IPS-18a (cell line): ENCODE results near the gene ADAM33.

Experiments used
- H3K27ac ChIP-seq: one replicate; pipeline ENCODE4 v1.5.1; 2013; ENCODE audit warnings: low read length
- H3K27me3 ChIP-seq: one replicate; pipeline ENCODE4 v1.6.1; 2013; ENCODE audit warnings: mild to moderate bottlenecking, low read length; ENCODE audit not compliant: control insufficient read depth, insufficient read depth
- H3K36me3 ChIP-seq: one replicate; pipeline ENCODE4 v1.6.1; 2013; ENCODE audit warnings: low read depth, low read length; ENCODE audit not compliant: control insufficient read depth
- H3K4me1 ChIP-seq: one replicate; pipeline ENCODE4 v1.6.1; 2013; ENCODE audit warnings: low read depth, low read length; ENCODE audit not compliant: control insufficient read depth
- H3K4me3 ChIP-seq: one replicate; pipeline ENCODE4 v1.5.1; 2013; ENCODE audit warnings: low read length
- H3K9ac ChIP-seq: one replicate; pipeline ENCODE4 v1.6.1; 2013; ENCODE audit warnings: mild to moderate bottlenecking, low read length, moderate library complexity
- H3K9me3 ChIP-seq: one replicate; pipeline ENCODE4 v1.6.1; 2013; ENCODE audit warnings: low read depth, low read length; ENCODE audit not compliant: control insufficient read depth

Gene ADAM33

DNA sequence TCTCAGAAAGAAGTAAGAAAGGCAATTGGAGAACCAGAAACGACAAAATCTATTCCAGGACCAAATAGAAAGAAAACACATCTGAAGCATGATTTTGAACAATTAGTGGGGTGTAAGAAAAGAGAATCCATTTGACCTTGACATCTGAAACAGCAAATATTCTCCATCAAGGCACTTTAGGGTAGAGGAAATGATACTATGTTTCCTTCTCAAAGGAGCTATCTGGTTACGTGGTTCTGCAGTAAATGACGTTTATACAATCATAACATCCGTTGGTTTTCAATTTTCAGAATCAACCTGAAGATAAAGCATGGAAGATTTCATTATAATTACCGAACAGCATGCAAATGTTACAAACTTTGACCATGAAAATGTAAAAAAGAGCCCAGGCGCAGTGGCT lies 38.8 kb upstream of the ADAM33 start:
- H3K4me1 ChIP-seq: no peaks in the 10 kb centered on the region
- no peak overlapping the region for H3K9ac ChIP-seq
- no peaks in the 10 kb centered on the region for H3K36me3 ChIP-seq
- no peak overlapping the region for H3K4me3 ChIP-seq
- no peaks in the 10 kb centered on the region for H3K9me3 ChIP-seq
- no peak overlapping the region for H3K27ac ChIP-seq
- no peaks in the 10 kb centered on the region for H3K27me3 ChIP-seq

DNA sequence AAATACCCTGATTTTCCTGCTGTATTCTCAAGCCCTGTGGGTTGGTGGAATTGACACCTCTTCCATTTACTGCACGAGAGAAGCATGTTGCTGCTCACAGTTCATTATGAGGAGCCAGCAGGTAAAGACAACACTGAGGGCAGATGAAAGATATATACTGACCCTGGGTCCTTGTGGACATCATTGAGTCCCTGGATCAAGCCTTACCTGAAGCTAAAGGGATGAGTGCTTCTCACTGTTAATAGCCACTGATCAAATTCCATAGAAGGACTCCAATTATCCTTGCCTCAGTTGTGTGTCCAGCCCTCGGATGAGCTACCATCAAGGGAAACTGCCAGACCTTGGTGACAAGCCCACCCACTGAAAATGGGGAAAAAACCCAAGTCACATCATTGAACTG lies 38.3 kb upstream of the ADAM33 start:
- H3K4me1 ChIP-seq: no peaks in the 10 kb centered on the region
- H3K27me3 ChIP-seq: no peaks in the 10 kb centered on the region
- H3K9ac ChIP-seq: no peak overlapping the region
- H3K4me3 ChIP-seq: no peak overlapping the region
- no peaks in the 10 kb centered on the region for H3K9me3 ChIP-seq
- H3K36me3 ChIP-seq: no peaks in the 10 kb centered on the region
- H3K27ac ChIP-seq: no peak overlapping the region

DNA sequence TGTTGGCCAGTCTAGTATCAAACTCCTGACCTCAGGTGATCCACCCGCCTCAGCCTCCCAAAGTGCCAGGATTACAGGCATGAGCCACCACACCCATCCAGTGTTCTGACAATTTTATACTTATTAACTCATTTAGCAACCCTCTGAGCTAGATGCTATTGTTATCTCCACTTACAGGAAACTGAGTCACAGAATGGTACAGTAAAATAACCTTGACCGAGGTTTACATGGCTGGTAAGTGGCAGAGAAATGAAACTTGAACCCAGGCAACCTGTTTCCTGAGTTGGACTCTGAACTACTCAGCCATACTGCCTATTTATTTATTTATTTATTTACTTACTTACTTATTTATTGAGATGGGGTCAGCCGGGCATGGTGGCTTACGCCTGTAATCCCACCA lies 37.2 kb upstream of the ADAM33 start:
- Histone ChIP-seq H3K4me3 (no peak overlapping the region), H3K27ac (no peak overlapping the region), H3K27me3 (no peaks in the 10 kb centered on the region), H3K9ac (no peak overlapping the region), H3K36me3 (no peaks in the 10 kb centered on the region), H3K4me1 (no peaks in the 10 kb centered on the region), H3K9me3 (no peaks in the 10 kb centered on the region)

DNA sequence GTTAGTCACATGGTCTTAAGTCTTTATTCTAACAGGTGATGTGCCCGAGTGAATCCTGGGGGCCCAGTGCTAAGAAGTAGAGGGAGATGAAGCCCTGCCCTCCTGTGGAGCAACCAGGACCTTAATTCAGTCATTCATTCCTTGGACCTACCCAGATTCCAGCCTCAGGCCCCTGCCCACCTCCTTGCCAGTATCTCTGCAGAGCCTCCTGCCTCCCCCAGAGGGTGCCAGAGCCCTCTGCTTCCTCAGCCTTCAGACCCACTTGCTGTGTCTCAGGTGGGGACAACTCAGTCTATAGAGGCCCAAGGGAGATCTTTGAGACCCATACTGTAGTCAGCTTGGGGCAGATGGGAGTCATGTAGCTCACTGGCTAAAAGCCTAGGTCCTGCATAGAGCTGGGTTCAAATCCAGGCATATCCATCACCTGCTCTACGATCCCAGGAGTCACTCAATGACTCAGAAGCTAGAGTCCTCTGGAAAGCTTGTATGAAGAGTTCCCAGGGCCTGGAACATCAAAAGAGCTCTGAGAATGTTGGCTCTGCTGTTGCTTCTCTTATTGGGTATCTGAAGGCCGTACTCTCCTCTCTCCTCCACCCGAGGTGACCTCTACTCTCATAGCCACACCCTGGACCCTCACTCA lies 34.5 kb upstream of the ADAM33 start:
- Histone ChIP-seq H3K9ac (no peak overlapping the region), H3K4me1 (no peaks in the 10 kb centered on the region), H3K36me3 (no peaks in the 10 kb centered on the region), H3K27me3 (no peaks in the 10 kb centered on the region), H3K9me3 (no peaks in the 10 kb centered on the region), H3K4me3 (no peak overlapping the region), H3K27ac (no peak overlapping the region)

DNA sequence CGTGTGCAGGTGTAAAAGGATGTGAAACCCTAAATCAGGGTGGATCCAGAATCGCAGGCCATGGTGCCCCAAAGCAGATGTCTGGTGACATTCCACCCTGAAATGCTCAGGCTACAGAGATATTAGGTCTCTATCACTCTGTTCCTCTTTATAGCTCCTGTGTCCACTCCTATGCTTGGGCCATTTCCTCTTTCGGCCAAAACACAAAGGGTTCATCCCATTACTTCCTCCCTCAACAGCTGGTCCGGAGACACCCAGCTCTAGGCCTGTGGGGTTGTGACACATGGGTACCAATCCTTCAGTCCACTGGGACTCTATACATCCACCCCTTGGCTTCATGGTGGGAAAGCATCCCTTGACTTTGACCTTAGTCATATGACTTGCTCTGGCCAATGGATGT lies 32.3 kb upstream of the ADAM33 start:
- Histone ChIP-seq H3K27me3 (no peaks in the 10 kb centered on the region), H3K9ac (no peak overlapping the region), H3K4me1 (no peaks in the 10 kb centered on the region), H3K27ac (no peak overlapping the region), H3K9me3 (no peaks in the 10 kb centered on the region), H3K36me3 (no peaks in the 10 kb centered on the region), H3K4me3 (no peak overlapping the region)

DNA sequence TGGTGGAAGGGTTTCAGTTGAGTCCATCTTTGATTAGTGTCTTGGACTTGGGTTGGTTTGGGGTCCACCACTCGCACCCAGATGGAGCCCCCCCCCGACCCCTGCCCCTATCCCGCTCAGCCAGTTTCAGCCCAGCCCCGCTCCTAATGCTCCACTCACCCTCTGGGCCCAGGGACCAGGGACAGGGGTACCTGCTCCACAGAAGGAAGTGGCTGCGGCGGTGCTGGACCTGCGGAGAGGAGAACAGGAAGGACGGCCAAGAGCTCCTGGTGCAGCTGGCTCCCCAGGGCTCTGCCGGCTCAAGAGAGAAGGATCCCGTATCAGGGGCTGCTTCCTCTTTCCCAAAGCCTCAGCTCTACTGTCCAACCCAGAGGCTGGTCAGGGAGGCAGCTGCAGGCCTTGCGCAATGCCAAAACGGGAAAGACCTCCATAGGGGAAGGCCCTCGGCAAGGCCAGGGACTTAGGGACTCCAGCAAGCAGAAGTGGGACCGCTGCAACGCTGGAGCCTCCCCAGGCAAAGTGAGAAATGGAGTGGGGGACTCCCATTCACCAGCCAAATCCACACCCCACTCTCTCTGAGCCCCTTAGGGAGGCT lies 30.6 kb upstream of the ADAM33 start, which contains the start of gene SIGLEC1:
SIGLEC1 (minus strand) TSS at position 322 of the 595 bp plus-strand sequence. CDS start 5,472 bp downstream, outside the sequence.
- Histone ChIP-seq H3K9ac (no peak within 1 kb of the TSS), H3K27ac (no peak within 1 kb of the TSS), H3K9me3 (no peaks in the 10 kb centered on the region), H3K4me3 (no peak within 1 kb of the TSS), H3K36me3 (no peaks in the 10 kb centered on the region), H3K4me1 (no peaks in the 10 kb centered on the region), H3K27me3 (no peaks in the 10 kb centered on the region)

DNA sequence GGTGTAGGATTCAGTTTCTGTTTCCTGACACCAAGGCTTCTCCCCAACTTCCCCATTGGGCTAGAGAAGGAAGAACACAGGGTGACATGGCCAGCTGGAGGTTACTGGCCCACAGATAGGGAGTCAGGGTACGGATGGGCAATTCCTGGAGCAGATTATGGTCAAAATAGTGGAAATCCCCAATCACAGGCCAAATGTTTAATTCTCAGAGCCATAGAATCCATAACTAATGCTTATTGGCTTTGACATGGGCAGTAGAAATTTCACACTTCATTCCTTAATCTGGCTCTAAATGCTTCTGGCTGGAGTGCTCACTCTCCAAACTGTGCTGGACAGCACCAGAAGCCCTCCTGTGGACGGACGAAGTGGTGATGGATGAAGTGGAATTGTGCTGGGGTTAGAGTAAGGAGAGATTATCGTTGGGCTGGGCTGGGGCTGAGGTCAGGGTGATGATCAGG lies 29.7 kb upstream of the ADAM33 start:
- Histone ChIP-seq H3K9ac (no peak overlapping the region), H3K4me1 (no peaks in the 10 kb centered on the region), H3K27ac (no peak overlapping the region)

DNA sequence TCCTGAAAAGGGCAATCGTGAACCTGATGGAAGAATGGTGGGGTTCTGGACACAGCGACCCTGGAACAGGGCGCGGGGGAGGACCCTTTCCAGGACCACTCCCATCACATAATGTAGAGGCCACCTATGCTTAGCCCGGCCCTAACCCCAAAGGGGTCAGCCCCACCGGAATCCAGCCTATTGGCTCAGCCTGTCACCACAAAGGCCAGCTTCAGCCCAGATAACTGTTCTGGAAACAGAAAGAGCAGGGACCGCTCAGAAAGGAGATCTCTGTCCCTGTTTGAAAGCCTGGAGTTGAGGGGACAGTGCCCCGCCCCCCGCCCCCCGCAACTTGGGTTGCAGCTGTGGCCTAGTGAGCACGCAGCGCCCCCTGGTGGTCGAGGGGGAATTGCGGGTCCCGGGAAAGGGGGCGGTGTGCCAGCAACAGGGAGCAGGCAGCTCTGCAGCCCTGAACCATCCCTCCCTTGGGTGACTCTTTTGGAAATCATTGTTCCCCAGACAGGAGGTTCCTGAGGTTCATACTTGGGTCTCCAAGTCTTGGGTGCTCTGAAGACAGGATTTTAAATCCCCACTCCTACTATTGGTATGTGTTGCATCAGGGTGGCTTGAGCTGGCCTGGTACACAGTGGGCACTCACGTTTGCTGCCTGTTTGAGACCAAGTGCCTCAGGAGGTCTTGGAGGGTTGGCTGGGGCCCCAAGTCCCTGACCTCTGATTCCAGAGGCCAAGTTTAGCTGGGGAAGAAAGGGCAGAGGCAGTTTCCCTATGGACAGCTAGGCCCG lies 29.1 kb upstream of the ADAM33 start:
- Histone ChIP-seq H3K36me3 (no peaks in the 10 kb centered on the region), H3K9ac (no peak overlapping the region), H3K27ac (no peak overlapping the region), H3K4me3 (no peak overlapping the region), H3K9me3 (no peaks in the 10 kb centered on the region), H3K4me1 (no peaks in the 10 kb centered on the region), H3K27me3 (no peaks in the 10 kb centered on the region)

More for the DNA sequence above, 29.7 kb upstream of the ADAM33 start:
- Histone ChIP-seq H3K9me3 (no peaks in the 10 kb centered on the region), H3K27me3 (no peaks in the 10 kb centered on the region), H3K36me3 (no peaks in the 10 kb centered on the region), H3K4me3 (no peak overlapping the region)

DNA sequence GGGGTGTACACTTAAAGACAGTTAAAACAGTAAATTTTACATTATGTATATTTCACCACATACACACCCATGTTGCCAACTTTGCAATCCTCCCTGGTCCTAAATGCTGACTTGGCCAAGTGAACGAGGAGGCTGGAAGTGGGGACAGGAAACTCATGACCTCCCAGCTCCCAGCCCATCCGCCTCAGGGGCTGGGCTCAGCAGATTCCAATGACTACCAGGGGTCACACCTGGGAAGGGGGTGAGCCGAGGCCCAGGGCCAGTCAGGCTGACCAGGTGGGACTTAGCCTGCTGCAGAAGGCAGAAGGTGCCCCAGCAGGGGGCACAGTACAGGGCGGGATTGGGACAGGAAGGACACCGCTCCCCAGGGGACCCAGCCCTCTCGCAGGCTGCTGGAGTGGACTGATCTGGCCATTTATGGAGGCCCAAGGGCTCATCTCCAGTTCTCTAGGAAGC lies 28.2 kb upstream of the ADAM33 start:
- Histone ChIP-seq H3K27me3 (no peaks in the 10 kb centered on the region), H3K9ac (no peak overlapping the region), H3K4me1 (no peaks in the 10 kb centered on the region)

DNA sequence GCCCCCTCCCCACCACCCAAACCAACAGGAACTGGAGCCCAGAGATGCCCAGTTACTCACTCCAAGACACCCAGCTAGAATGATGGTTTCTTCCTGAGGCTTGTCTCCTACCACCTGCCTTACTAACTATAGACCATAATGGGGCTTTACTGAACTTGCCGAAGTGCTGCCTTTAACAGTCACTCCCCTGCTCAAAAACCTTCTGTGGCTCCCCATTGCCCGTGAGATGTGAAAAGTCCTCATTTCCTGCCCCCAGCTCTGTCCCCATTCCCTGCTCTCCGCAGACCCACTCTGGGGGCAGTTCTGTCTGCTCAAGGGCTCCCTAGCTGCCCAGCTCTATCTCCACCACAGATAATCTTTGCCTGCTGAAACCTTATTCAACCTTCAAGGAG lies 25.7 kb upstream of the ADAM33 start:
- Histone ChIP-seq H3K27ac (no peak overlapping the region), H3K9ac (no peak overlapping the region)

More for the DNA sequence above, 28.2 kb upstream of the ADAM33 start:
- Histone ChIP-seq H3K9me3 (no peaks in the 10 kb centered on the region), H3K36me3 (no peaks in the 10 kb centered on the region), H3K27ac (no peak overlapping the region), H3K4me3 (no peak overlapping the region)

DNA sequence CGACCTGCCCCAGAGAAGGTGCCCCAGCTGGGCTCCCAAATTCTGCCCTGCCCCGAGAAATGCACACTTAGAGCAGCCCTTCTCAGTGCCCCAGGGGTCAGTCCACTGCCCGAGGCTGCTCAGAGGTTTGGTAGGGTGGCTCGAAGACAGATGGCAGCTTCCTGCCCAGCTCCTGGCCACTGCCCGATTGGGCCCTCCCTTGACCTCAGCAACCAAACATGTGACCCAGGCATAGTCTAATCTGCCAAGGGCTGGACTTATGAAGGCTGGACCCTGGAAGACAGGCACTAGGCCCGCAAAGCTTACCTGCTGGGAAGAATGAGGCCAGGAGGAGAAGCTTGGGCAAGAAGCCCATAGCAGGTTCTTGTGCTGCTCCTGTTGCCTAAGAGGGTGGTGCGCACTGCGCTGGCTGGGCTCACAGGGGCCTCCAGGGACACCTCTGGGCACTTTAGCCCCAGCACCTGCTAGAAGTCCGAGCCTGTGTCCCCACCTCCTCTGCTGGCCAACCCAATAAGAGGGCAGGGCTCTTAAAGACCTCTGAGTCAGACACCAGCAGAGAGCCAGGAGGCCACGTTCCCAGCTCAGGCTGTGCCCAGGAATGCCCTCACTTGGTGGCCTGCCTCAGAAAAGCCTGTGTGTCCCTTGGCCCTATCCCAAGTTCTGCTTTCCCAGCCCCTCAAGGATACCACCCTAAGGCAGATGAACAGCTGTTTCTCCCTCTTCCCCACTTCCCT lies 25.1 kb upstream of the ADAM33 start:
- Histone ChIP-seq H3K9ac (no peak overlapping the region), H3K4me1 (no peaks in the 10 kb centered on the region), H3K9me3 (no peaks in the 10 kb centered on the region), H3K36me3 (no peaks in the 10 kb centered on the region), H3K4me3 (no peak overlapping the region), H3K27ac (no peak overlapping the region), H3K27me3 (no peaks in the 10 kb centered on the region)

More for the DNA sequence above, 25.7 kb upstream of the ADAM33 start:
- H3K4me1 ChIP-seq: no peaks in the 10 kb centered on the region
- no peaks in the 10 kb centered on the region for H3K36me3 ChIP-seq
- H3K9me3 ChIP-seq: no peaks in the 10 kb centered on the region
- H3K27me3 ChIP-seq: no peaks in the 10 kb centered on the region
- H3K4me3 ChIP-seq: no peak overlapping the region
